Measurements from ENCODE around the gene PCBP2.

DNA sequence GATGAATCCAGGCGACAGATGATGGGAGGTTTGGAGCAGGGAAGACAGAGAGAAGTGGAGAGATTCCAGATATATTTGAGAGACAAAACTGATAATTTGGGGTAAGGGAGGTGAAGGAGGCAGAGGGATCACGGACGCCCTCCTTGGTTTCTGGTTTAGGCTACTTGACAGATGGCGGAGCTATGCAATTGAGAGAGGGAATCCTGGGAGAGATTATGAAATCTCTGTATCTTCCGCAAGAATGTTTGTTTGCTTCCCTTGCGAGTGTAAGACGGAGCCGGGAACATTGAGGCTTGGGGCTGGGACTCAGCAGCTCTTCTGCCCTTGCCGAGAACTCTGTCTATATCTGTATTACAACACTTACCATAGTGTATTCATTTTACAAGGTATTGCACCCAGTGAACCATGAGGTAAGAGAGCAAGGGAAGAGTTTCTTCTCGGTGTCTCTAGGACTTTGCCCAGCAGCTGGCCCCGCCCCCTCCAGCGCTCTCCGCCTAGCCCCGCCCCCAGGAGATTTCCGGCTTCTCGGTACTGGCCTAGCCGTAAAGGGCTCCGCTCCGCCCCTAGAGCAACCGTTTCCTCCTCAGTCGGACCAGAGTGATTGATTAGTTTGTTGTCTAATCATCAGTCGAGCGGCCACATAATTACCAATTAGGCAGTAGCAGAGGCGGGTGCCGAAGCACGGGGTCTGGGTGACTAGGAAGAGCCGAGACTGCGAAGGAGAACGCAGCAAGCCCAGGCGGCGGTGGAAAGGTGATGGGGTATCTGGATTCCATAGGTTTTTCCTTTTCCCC, 10.7 kb upstream of the PCBP2 start, which contains the start of gene PRR13:
- TF ChIP-seq POLR2A (IDR thresholded peaks at IDR 0.05), result peak; percentile 87 to 97
- TF ChIP-seq, protein P1, sequence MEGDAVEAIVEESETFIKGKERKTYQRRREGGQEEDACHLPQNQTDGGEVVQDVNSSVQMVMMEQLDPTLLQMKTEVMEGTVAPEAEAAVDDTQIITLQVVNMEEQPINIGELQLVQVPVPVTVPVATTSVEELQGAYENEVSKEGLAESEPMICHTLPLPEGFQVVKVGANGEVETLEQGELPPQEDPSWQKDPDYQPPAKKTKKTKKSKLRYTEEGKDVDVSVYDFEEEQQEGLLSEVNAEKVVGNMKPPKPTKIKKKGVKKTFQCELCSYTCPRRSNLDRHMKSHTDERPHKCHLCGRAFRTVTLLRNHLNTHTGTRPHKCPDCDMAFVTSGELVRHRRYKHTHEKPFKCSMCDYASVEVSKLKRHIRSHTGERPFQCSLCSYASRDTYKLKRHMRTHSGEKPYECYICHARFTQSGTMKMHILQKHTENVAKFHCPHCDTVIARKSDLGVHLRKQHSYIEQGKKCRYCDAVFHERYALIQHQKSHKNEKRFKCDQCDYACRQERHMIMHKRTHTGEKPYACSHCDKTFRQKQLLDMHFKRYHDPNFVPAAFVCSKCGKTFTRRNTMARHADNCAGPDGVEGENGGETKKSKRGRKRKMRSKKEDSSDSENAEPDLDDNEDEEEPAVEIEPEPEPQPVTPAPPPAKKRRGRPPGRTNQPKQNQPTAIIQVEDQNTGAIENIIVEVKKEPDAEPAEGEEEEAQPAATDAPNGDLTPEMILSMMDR (IDR thresholded peaks at IDR 0.05), result no peak

Data from adrenal gland (tissue), 5 donors.